ENCODE measurements around the gene DALRD3. TPM values are rescaled to one million over a fixed set of nuclear protein-coding genes. Genes with fewer than 3 reads are reported as not detected.

DALRD3 gene
- total and polyA plus RNA-seq, 2 experiments from 2014 or later: 31.0 to 57.7 TPM

DNA sequence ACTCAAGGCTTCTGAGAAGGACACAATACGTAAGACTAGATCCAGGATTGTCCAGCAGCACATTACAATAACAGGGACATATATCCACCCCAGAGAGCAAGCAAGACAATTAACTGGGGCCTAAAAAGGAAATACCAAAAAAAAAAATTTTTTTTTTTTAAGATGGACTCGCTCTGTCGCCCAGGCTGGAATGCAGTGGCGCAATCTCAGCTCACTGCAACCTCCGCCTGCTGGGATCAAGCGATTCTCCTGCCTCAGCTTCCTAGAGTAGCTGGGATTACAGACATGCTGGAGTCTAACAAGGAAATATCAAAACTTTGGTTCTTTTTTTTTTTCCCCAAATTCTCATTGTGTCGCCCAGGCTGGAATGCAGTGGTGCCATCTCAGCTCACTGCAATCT, 39.6 kb upstream of the DALRD3 start:
- Histone ChIP-seq H3K4me2 (no peak overlapping the region), H3K27me3 (ENCODE audit: insufficient read depth) (no peaks in the 10 kb centered on the region), H3K9me2 (ENCODE audit: insufficient read depth) (no peaks in the 10 kb centered on the region), H3K79me2 (replicated peaks; ENCODE audit: insufficient read depth) (peaks cover 24% of the 10 kb centered on the region), H3K36me3 (ENCODE audit: insufficient read depth) (peaks cover 35% of the 10 kb centered on the region), H4K20me1 (replicated peaks; ENCODE audit: insufficient read depth) (peaks cover 11% of the 10 kb centered on the region), H2AFZ (no peak overlapping the region), H3K4me1 (ENCODE audit: insufficient read depth) (no peaks in the 10 kb centered on the region), H3F3A (replicated peaks; ENCODE audit: low read depth) (no peaks in the 10 kb centered on the region), H3K4me3 (no peak overlapping the region), H3K27ac (ENCODE audit: low read depth) (no peak overlapping the region)
- no peak overlapping the region for H3K4me3 Mint-ChIP-seq
- H3K27ac Mint-ChIP-seq: no peak overlapping the region; the same call in 1 of the 2 replicates
- H3K36me3 Mint-ChIP-seq (ENCODE audit: low read depth): peaks cover 64% of the 10 kb centered on the region
- no peaks in the 10 kb centered on the region for H3K4me1 Mint-ChIP-seq
- no peaks in the 10 kb centered on the region for H3K9me3 Mint-ChIP-seq
- no peak for DNase-seq (ENCODE audit: low spot score)
- ATAC-seq: no peak
- TF ChIP-seq ZNF114 (CRISPR knock-in tag; IDR thresholded peaks at IDR 0.05) (no peak), NANOG (IDR thresholded peaks at IDR 0.05; ENCODE audit: borderline replicate concordance) (no peak), ZNF331 (CRISPR knock-in tag; IDR thresholded peaks at IDR 0.05; ENCODE audit: low read depth) (no peak), EZH2phosphoT487 (IDR thresholded peaks at IDR 0.05; ENCODE audit: unreplicated experiment) (no peak), POLR2AphosphoS5 (IDR thresholded peaks at IDR 0.05; ENCODE audit: low read depth) (no peak), STAT1 (IDR thresholded peaks at IDR 0.05; ENCODE audit: unreplicated experiment) (no peak), EZH2 (IDR thresholded peaks at IDR 0.05; ENCODE audit: low read depth, unreplicated experiment) (no peak), CREB1 (CRISPR knock-in tag; IDR thresholded peaks at IDR 0.05; ENCODE audit: low read depth) (no peak), JUNB (IDR thresholded peaks at IDR 0.05; ENCODE audit: unreplicated experiment) (no peak)
- TF ChIP-seq, protein P1, sequence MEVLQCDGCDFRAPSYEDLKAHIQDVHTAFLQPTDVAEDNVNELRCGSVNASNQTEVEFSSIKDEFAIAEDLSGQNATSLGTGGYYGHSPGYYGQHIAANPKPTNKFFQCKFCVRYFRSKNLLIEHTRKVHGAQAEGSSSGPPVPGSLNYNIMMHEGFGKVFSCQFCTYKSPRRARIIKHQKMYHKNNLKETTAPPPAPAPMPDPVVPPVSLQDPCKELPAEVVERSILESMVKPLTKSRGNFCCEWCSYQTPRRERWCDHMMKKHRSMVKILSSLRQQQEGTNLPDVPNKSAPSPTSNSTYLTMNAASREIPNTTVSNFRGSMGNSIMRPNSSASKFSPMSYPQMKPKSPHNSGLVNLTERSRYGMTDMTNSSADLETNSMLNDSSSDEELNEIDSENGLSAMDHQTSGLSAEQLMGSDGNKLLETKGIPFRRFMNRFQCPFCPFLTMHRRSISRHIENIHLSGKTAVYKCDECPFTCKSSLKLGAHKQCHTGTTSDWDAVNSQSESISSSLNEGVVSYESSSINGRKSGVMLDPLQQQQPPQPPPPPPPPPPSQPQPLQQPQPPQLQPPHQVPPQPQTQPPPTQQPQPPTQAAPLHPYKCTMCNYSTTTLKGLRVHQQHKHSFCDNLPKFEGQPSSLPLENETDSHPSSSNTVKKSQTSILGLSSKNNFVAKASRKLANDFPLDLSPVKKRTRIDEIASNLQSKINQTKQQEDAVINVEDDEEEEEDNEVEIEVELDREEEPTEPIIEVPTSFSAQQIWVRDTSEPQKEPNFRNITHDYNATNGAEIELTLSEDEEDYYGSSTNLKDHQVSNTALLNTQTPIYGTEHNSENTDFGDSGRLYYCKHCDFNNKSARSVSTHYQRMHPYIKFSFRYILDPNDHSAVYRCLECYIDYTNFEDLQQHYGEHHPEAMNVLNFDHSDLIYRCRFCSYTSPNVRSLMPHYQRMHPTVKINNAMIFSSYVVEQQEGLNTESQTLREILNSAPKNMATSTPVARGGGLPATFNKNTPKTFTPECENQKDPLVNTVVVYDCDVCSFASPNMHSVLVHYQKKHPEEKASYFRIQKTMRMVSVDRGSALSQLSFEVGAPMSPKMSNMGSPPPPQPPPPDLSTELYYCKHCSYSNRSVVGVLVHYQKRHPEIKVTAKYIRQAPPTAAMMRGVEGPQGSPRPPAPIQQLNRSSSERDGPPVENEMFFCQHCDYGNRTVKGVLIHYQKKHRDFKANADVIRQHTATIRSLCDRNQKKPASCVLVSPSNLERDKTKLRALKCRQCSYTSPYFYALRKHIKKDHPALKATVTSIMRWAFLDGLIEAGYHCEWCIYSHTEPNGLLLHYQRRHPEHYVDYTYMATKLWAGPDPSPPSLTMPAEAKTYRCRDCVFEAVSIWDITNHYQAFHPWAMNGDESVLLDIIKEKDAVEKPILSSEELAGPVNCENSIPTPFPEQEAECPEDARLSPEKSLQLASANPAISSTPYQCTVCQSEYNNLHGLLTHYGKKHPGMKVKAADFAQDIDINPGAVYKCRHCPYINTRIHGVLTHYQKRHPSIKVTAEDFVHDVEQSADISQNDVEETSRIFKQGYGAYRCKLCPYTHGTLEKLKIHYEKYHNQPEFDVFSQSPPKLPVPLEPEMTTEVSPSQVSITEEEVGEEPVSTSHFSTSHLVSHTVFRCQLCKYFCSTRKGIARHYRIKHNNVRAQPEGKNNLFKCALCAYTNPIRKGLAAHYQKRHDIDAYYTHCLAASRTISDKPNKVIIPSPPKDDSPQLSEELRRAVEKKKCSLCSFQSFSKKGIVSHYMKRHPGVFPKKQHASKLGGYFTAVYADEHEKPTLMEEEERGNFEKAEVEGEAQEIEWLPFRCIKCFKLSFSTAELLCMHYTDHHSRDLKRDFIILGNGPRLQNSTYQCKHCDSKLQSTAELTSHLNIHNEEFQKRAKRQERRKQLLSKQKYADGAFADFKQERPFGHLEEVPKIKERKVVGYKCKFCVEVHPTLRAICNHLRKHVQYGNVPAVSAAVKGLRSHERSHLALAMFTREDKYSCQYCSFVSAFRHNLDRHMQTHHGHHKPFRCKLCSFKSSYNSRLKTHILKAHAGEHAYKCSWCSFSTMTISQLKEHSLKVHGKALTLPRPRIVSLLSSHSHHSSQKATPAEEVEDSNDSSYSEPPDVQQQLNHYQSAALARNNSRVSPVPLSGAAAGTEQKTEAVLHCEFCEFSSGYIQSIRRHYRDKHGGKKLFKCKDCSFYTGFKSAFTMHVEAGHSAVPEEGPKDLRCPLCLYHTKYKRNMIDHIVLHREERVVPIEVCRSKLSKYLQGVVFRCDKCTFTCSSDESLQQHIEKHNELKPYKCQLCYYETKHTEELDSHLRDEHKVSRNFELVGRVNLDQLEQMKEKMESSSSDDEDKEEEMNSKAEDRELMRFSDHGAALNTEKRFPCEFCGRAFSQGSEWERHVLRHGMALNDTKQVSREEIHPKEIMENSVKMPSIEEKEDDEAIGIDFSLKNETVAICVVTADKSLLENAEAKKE (CRISPR knock-in tag; IDR thresholded peaks at IDR 0.05): no peak
- TF ChIP-seq, protein P2, sequence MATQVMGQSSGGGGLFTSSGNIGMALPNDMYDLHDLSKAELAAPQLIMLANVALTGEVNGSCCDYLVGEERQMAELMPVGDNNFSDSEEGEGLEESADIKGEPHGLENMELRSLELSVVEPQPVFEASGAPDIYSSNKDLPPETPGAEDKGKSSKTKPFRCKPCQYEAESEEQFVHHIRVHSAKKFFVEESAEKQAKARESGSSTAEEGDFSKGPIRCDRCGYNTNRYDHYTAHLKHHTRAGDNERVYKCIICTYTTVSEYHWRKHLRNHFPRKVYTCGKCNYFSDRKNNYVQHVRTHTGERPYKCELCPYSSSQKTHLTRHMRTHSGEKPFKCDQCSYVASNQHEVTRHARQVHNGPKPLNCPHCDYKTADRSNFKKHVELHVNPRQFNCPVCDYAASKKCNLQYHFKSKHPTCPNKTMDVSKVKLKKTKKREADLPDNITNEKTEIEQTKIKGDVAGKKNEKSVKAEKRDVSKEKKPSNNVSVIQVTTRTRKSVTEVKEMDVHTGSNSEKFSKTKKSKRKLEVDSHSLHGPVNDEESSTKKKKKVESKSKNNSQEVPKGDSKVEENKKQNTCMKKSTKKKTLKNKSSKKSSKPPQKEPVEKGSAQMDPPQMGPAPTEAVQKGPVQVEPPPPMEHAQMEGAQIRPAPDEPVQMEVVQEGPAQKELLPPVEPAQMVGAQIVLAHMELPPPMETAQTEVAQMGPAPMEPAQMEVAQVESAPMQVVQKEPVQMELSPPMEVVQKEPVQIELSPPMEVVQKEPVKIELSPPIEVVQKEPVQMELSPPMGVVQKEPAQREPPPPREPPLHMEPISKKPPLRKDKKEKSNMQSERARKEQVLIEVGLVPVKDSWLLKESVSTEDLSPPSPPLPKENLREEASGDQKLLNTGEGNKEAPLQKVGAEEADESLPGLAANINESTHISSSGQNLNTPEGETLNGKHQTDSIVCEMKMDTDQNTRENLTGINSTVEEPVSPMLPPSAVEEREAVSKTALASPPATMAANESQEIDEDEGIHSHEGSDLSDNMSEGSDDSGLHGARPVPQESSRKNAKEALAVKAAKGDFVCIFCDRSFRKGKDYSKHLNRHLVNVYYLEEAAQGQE (IDR thresholded peaks at IDR 0.05; ENCODE audit: unreplicated experiment): no peak
- TF ChIP-seq, protein P3, sequence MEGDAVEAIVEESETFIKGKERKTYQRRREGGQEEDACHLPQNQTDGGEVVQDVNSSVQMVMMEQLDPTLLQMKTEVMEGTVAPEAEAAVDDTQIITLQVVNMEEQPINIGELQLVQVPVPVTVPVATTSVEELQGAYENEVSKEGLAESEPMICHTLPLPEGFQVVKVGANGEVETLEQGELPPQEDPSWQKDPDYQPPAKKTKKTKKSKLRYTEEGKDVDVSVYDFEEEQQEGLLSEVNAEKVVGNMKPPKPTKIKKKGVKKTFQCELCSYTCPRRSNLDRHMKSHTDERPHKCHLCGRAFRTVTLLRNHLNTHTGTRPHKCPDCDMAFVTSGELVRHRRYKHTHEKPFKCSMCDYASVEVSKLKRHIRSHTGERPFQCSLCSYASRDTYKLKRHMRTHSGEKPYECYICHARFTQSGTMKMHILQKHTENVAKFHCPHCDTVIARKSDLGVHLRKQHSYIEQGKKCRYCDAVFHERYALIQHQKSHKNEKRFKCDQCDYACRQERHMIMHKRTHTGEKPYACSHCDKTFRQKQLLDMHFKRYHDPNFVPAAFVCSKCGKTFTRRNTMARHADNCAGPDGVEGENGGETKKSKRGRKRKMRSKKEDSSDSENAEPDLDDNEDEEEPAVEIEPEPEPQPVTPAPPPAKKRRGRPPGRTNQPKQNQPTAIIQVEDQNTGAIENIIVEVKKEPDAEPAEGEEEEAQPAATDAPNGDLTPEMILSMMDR (conservative IDR thresholded peaks at IDR 0.05; ENCODE audit: low read depth in 2 of 2): no peak
- TF ChIP-seq, protein P4, sequence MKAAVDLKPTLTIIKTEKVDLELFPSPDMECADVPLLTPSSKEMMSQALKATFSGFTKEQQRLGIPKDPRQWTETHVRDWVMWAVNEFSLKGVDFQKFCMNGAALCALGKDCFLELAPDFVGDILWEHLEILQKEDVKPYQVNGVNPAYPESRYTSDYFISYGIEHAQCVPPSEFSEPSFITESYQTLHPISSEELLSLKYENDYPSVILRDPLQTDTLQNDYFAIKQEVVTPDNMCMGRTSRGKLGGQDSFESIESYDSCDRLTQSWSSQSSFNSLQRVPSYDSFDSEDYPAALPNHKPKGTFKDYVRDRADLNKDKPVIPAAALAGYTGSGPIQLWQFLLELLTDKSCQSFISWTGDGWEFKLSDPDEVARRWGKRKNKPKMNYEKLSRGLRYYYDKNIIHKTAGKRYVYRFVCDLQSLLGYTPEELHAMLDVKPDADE (IDR thresholded peaks at IDR 0.05): no peak
- peaks cover 1% of the 10 kb centered on the region for H3K27me3 Mint-ChIP-seq (ENCODE audit: insufficient read depth, low read depth, poor library complexity)

Data from GM23338 (cell line).